GM19099 (cell line): ENCODE measurements around the gene METTL2B.

Experiments
- POLR2A ChIP-seq: IDR thresholded peaks from 3 replicates; pipeline ENCODE4 v1.6.1; 2011; ENCODE audit warnings: low read depth; ENCODE audit not compliant: insufficient read length; ENCODE audit errors: extremely low read depth

Gene METTL2B

GRCh38 chr7:128476402-128477335, at the start of gene METTL2B:
Gene METTL2B (plus strand): TSS chr7:128476748. CDS start chr7:128476766, 18 bp downstream.
- peak; percentile 65 for TF ChIP-seq POLR2A

GRCh38 chr7:128427289-128427891, 49.2 kb upstream of the METTL2B start:
- no peak for TF ChIP-seq POLR2A

- TF ChIP-seq POLR2A, result no peak
Measured at GRCh38 chr7:128430207-128430606, 46.3 kb upstream of the METTL2B start.

- no peak for TF ChIP-seq POLR2A
Measured at GRCh38 chr7:128431221-128431620, 45.3 kb upstream of the METTL2B start.

GRCh38 chr7:128431754-128432153, 44.8 kb upstream of the METTL2B start:
- TF ChIP-seq POLR2A, result no peak

GRCh38 chr7:128434413-128435326, 41.9 kb upstream of the METTL2B start:
- TF ChIP-seq POLR2A, result no peak

- TF ChIP-seq POLR2A, result no peak
Measured at GRCh38 chr7:128435327-128435686, 41.2 kb upstream of the METTL2B start.

GRCh38 chr7:128437426-128438332, 38.9 kb upstream of the METTL2B start:
- no peak for TF ChIP-seq POLR2A

- no peak for TF ChIP-seq POLR2A
Measured at GRCh38 chr7:128442356-128442755, 34.2 kb upstream of the METTL2B start.

- TF ChIP-seq POLR2A, result no peak
Measured at GRCh38 chr7:128443831-128444600, 32.5 kb upstream of the METTL2B start.

GRCh38 chr7:128446306-128446705, 30.2 kb upstream of the METTL2B start:
- TF ChIP-seq POLR2A, result no peak

GRCh38 chr7:128447941-128448564, 28.5 kb upstream of the METTL2B start:
- TF ChIP-seq POLR2A, result no peak

- no peak for TF ChIP-seq POLR2A
Measured at GRCh38 chr7:128448751-128449302, 27.7 kb upstream of the METTL2B start.
